GM12878 (cell line): ENCODE measurements around the gene MBNL3.
"Not testable (repeated sequence)": the region's sequence is repeated elsewhere in the genome, so short reads cannot be mapped to it uniquely, and the experiment has no call there.

ENCODE experiments used
- CBFB ChIP-seq: IDR thresholded peaks from 2 replicates; pipeline ENCODE4 v1.6.1; 2016; ENCODE audit warnings: antibody characterized with exemption, low read depth
- CHD4 ChIP-seq: fragments of 200-600 bp; sonication (generic); IDR thresholded peaks from 2 replicates; pipeline ENCODE4 v1.6.1; 2016; ENCODE audit warnings: mild to moderate bottlenecking
- CTCF ChIP-seq, 3 experiments: IDR thresholded peaks in 2 of 3; conservative IDR thresholded peaks in 1 of 3; 2 replicates each; pipeline ENCODE4 v1.5.1; 2011; ENCODE audit warnings: low read depth in 3 of 3, low read length in 3 of 3, mild to moderate bottlenecking in 3 of 3, control low read depth in 2 of 3, moderate library complexity in 2 of 3, inconsistent platforms in 1 of 3, mixed read lengths in 1 of 3; ENCODE audit not compliant: control insufficient read depth in 2 of 3, insufficient read depth in 1 of 3; ENCODE audit errors: extremely low read depth in 1 of 3
- ESRRA ChIP-seq: IDR thresholded peaks from 2 replicates; pipeline ENCODE4 v1.6.1; 2012; ENCODE audit warnings: mild to moderate bottlenecking, low read length, improper control_type of control experiment
- EZH2 ChIP-seq: IDR thresholded peaks from 2 replicates; pipeline ENCODE4 v1.6.1; 2012; ENCODE audit warnings: low read depth, mild to moderate bottlenecking, control low read depth, inconsistent platforms, low read length, borderline replicate concordance; ENCODE audit not compliant: control insufficient read depth
- HCFC1 ChIP-seq: fragments of 150-350 bp; IDR thresholded peaks from 2 replicates; pipeline ENCODE4 v1.6.1; 2014; ENCODE audit warnings: low read length
- NBN ChIP-seq: fragments of 450-650 bp; IDR thresholded peaks from 2 replicates; pipeline ENCODE4 v1.6.1; 2016
- POLR2AphosphoS2 ChIP-seq: IDR thresholded peaks from 2 replicates; pipeline ENCODE4 v1.6.1; 2011; ENCODE audit warnings: low read depth, mild to moderate bottlenecking, low read length, improper control_type of control experiment, moderate library complexity
- RELB ChIP-seq: fragments of 450-650 bp; IDR thresholded peaks from 2 replicates; pipeline ENCODE4 v1.6.1; 2017; ENCODE audit warnings: low read depth, mild to moderate bottlenecking, moderate library complexity
- TAF1 ChIP-seq: IDR thresholded peaks from 2 replicates; pipeline ENCODE4 v1.6.1; 2011; ENCODE audit warnings: mild to moderate bottlenecking, low read depth, low read length, borderline replicate concordance
- ZNF274 ChIP-seq: IDR thresholded peaks from one replicate; pipeline ENCODE4 v1.8.0; 2011; ENCODE audit not compliant: insufficient read length, insufficient read depth

- not testable (repeated sequence) for TF ChIP-seq CTCF (IDR thresholded peaks at IDR 0.05 in 2 of 3, conservative IDR thresholded peaks at IDR 0.05 in 1 of 3; ENCODE audit: control insufficient read depth in 2 of 3, extremely low read depth in 1 of 3, insufficient read depth in 1 of 3, low read depth in 3 of 3, low read length in 3 of 3); ZNF274; EZH2; ESRRA; CHD4; NBN; TAF1; HCFC1; POLR2AphosphoS2; CBFB; RELB
Observed at GRCh38 chrX:132445909-132446308, 42.9 kb downstream of the MBNL3 start.
